ENCODE data around the gene OR10G8. TPM values are rescaled to one million over a fixed set of nuclear protein-coding genes. Genes with fewer than 3 reads are reported as not detected.

OR10G8 gene, protein sequence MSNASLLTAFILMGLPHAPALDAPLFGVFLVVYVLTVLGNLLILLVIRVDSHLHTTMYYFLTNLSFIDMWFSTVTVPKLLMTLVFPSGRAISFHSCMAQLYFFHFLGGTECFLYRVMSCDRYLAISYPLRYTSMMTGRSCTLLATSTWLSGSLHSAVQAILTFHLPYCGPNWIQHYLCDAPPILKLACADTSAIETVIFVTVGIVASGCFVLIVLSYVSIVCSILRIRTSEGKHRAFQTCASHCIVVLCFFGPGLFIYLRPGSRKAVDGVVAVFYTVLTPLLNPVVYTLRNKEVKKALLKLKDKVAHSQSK
- 0.19 and 0.33 TPM in 2 replicates for total RNA-seq

DNA sequence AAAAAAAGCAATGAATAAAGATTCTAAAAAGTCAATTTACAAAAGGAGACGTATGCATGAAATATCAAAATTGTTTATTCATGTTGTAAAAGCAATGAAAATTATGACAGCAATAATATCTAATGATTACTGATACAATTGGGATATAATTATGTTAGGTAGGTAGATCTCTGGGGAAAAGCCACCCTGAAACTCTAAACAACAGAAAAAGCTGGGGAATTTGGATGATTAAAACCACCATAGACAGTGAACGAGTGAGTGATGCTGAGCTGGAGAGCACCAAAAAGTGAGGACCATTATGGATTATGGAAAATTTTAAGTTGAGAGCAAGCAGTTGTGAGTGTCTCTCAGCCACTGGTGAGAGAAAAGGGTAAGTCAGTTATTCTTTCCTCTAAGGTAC lies at the start of gene OR10G8:
TSS of gene OR10G8 (plus strand) at position 301 of the 400 bp plus-strand sequence. CDS start 2,825 bp downstream, outside the sequence.

DNA sequence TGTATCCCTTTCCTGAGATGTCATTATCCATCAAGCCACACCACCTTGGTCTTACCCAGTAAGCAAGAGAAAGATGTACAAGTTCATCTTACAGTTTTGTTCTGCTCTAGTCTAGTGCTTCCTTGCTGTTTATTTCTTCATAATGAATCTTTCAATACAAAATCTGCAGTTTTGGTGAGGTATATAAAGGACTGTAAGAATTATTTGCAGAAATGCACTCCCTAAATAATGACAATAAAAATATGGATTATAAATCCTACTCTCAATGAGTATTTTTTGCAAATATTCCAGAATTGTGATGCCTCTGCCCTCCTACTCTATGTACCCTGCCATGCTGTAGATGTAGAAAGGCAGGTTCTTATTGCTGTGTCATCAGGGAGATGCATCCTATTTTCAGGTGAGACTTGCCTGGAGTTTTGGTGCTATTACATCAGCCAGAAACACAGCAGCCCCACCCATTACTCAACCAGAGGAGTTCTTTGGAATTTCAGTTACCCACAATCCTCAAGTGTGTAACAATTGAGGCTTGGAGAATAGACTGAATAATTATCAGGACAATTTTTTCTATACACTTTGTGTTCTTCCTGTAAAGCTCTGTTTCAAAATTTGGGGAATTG lies 48.8 kb upstream of the OR10G8 start, which contains the start of gene OR10S1:
TSS of gene OR10S1 (minus strand) at position 51 of the 617 bp plus-strand sequence. CDS start 117 bp downstream, outside the sequence.

DNA sequence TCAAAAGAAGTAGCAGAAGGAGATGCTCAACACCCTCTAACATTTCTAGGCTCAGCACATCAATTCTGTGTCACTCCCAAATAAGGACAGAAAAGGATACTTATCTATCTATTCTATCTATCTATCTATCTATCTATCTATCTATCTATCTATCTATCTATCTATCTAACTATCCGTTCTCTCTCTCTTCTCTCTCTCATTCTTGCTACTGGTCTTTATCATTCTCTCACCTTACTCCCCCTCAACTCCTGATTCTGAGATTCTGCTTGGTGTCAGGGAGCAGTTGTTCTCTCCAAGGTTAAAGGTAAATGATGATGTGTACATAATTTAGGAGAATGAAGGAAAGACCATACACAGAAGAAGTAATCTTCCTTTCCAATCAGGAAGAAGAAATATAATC lies 31.5 kb upstream of the OR10G8 start, which contains the start of gene OR10G6:
TSS of gene OR10G6 (minus strand) at position 43 of the 400 bp plus-strand sequence. CDS start at position 43, 0 bp downstream.

DNA sequence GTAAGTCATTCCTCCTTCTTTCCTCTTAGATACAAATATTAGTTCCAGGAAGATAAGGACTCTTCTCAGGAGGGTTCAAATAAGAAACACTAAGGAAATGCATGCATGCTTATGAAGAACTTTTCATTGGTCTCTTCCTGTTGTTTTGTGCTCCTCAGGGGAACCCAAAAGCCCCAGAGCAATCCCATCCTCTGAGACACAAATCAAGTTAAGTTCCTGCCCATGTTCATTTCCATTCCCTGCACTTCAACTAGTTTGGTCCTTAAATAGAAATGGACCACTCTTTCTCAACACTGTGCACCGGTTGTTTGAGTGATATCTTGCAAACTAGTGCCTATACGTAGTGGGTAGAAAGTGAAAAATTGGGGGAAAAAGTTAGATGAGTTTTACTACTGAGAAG lies 13.9 kb upstream of the OR10G8 start, which contains the start of gene OR10G4:
TSS of gene OR10G4 (plus strand) at position 301 of the 400 bp plus-strand sequence. CDS start 2,578 bp downstream, outside the sequence.

DNA sequence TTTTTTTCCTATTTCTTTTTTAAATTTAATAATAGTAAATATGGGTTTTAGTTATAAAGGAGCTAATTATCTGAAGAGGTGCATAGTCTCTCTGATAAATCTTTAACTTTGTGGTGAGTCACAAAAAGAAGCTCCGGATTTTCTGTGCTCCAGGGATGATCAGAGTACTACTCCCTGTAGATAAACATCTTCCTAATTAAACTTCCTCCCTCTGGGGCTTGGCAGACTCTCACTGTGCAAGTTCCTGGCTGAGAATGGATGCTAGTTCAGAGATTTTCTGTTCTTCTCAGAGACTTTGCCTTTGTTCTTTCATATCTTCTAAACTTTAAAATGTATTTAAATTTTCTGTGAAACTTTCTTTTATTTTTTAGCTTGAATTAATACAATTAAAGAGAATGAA lies 14.7 kb downstream of the OR10G8 start, which contains the start of gene OR10G7:
TSS of gene OR10G7 (minus strand) at position 72 of the 400 bp plus-strand sequence. CDS start 2,324 bp downstream, outside the sequence.

Other genes with a start within 250 kb of the OR10G8 start
- gene OR6M1, start 220.4 kb upstream of the OR10G8 start, total RNA-seq: not detected in 2 replicates
- gene TMEM225, start 141.1 kb upstream of the OR10G8 start, total RNA-seq: not detected in 2 replicates
- gene OR8D4, start 124.6 kb upstream of the OR10G8 start, total RNA-seq: not detected in 2 replicates
- not detected in 2 replicates for gene OR4D5, start 87.2 kb upstream of the OR10G8 start, total RNA-seq
- gene OR6T1, start 83.0 kb upstream of the OR10G8 start, total RNA-seq: not detected in 2 replicates
- not detected in 2 replicates for gene OR10S1, start 49.0 kb upstream of the OR10G8 start, total RNA-seq
- not detected in 2 replicates for gene OR10G6, start 31.6 kb upstream of the OR10G8 start, total RNA-seq
- gene OR10G4, start 13.8 kb upstream of the OR10G8 start, total RNA-seq: 0.33 TPM in 1 of 2 replicates, not detected in the other
- gene OR10G9, start 3.8 kb upstream of the OR10G8 start, total RNA-seq: 0.65 TPM in 1 of 2 replicates, not detected in the other
- not detected in 2 replicates for gene OR10G7, start 14.5 kb downstream of the OR10G8 start, total RNA-seq
- gene VWA5A, start 88.7 kb downstream of the OR10G8 start, total RNA-seq: 13.1 and 13.2 TPM in 2 replicates
- not detected in 2 replicates for gene OR10D3, start 156.5 kb downstream of the OR10G8 start, total RNA-seq
- gene OR8G1, start 214.3 kb downstream of the OR10G8 start, total RNA-seq: not detected in 2 replicates
- gene OR8G5, start 229.6 kb downstream of the OR10G8 start, total RNA-seq: not detected in 2 replicates

Data from vein endothelial cell (primary cell).